GM12865 (cell line): ENCODE results near the gene CYSRT1.

Experiments used
- DNase-seq: peaks from one replicate; pipeline ENCODE4 v3.0.0; 2010; ENCODE audit warnings: low read depth
- H3K4me3 ChIP-seq: 2 replicates; pipeline ENCODE4 v1.5.1; 2011; ENCODE audit warnings: mild to moderate bottlenecking, low read depth, low read length, control low read depth
- TF ChIP-seq, protein P1 (sequence below): IDR thresholded peaks from 2 replicates; pipeline ENCODE4 v1.5.1; 2011; ENCODE audit warnings: low read length, control low read depth, low read depth, inconsistent platforms; ENCODE audit not compliant: insufficient read depth; ENCODE audit errors: missing control alignments

Gene CYSRT1

DNA sequence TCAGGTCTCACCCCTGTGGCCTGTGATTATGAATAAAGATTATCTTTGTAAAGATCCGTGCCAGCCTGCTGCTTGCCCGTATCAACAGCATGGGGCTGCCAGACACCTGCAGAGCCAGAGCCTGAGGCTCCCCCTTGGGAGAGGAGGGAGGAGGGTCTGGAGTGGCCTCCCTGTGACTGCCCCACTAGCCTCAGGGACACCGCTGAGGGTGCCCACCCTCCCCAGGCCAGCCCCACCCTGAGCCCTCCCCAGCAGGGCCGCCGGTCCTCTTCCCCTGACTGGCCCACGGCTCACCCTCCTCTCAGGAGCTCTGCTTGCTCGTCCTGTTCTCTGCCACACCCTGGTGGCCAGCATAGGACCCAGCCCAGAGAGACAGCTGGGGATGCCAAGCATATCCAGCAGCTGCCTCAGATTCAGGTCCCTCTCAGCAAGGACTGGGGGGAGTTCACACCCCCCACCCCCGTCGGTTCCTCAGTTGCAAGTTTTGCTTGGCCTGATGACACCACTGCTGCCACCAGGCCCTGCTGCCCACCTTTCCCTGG, 34.6 kb upstream of the CYSRT1 start:
- DNase-seq, result no peak
- H3K4me3 ChIP-seq, result no peak overlapping the region
- TF ChIP-seq, protein P1, sequence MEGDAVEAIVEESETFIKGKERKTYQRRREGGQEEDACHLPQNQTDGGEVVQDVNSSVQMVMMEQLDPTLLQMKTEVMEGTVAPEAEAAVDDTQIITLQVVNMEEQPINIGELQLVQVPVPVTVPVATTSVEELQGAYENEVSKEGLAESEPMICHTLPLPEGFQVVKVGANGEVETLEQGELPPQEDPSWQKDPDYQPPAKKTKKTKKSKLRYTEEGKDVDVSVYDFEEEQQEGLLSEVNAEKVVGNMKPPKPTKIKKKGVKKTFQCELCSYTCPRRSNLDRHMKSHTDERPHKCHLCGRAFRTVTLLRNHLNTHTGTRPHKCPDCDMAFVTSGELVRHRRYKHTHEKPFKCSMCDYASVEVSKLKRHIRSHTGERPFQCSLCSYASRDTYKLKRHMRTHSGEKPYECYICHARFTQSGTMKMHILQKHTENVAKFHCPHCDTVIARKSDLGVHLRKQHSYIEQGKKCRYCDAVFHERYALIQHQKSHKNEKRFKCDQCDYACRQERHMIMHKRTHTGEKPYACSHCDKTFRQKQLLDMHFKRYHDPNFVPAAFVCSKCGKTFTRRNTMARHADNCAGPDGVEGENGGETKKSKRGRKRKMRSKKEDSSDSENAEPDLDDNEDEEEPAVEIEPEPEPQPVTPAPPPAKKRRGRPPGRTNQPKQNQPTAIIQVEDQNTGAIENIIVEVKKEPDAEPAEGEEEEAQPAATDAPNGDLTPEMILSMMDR, result no peak

GRCh38 chr9:137191245-137191644, 33.7 kb upstream of the CYSRT1 start:
- TF ChIP-seq, protein P1, result no peak
- DNase-seq, result no peak
- no peak overlapping the region for H3K4me3 ChIP-seq

DNA sequence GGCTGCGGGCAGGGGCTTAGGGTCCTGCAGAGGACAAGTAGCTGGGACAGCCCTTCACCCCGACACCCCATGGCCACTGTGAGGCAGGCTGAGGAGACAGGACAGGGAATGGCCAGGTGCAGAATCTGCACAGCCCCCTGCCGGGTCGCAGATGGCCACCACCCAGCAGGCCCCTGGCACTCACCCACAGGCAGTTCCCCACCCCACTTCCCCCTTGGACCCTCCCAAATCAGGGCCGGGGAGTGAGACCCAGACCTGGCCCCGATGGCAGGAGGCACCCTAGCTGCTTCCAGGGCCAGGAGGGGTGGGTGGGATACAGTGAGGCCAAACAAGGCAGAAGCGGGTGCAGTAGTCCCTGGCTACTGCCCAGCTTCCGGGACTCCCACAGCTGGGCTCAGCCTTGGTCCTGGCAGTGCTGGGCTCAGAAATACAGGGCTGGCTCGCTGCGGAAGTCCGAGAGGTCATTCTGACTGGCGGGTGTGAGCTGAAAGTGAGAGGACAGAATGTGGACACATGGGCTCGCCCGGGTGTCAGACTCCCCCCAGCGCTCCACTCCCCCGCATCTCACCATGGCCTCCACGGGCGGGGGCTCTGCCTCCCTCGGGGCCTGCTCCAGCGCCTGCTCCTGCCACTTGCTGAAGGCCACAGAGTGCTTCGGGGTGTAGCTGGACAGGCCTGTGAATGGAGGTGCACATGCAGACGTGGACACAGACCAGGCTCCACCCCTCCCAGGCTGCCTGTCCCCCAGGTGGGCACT, 33.1 kb upstream of the CYSRT1 start:
- DNase-seq, result no peak
- H3K4me3 ChIP-seq, result no peak overlapping the region
- TF ChIP-seq, protein P1, result no peak

DNA sequence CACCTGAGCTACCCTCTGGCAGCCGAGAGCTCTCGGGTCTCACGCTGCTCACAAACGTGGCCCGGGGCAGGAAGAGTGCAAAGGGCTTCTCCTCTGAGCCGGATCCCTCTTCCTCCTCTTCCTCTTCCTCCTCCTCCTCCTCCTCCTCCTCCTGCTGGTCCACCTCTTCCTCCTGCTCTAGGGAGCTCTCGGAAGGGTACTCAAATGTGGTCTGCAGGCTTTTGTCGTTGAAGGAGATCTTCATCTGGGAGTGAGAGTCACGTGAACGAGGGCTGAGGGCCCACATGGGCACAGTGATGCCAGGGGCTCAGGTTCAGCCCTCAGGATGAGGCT, 32.6 kb upstream of the CYSRT1 start:
- DNase-seq, result no peak
- TF ChIP-seq, protein P1, result no peak
- H3K4me3 ChIP-seq, result no peak overlapping the region

DNA sequence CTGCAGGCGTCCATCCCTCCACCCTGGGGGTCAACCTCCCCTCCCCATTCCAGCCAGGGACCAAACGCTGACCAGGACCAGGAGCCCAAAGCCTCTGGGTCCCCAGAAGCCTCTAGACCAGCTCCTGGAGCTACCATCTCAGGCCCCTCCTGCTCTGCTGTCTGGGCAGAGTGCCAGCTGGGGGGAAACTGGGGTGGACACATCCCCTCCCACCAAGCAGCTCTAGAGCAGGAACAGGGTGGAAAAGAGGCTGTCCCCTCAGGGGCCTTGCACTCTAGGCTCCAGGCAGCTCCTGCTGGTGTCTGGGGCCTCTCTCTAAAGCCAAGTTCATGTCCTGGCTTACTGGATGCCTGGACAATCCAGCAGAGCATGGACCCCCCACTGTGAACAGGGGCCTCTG, 32.1 kb upstream of the CYSRT1 start:
- TF ChIP-seq, protein P1, result no peak
- no peak for DNase-seq
- no peak overlapping the region for H3K4me3 ChIP-seq

DNA sequence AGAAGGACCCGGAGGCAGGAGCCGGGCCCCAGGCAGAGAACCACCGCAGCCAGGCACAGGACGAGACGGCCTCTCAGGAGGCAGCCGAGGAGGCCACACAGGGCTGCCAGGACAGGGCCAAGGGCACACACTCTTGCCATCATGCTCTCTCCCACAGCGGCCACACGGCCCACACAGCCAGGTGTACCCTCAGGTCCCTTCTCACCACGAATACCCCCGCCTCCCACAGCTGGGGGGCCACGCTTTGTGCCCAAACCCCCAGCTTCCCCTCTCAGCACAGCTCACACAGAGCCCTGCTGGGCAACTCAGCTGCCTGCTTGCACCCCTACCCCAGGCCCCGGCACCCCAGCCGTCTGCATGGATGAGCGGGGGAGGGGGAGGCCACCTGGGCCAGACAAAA, 31.2 kb upstream of the CYSRT1 start:
- no peak for DNase-seq
- TF ChIP-seq, protein P1, result no peak
- H3K4me3 ChIP-seq, result no peak overlapping the region

GRCh38 chr9:137194388-137194787, 30.6 kb upstream of the CYSRT1 start:
- TF ChIP-seq, protein P1, result no peak
- no peak overlapping the region for H3K4me3 ChIP-seq
- no peak for DNase-seq
